ENCODE measurements around the gene ZBTB3. TPM values are rescaled to one million over a fixed set of nuclear protein-coding genes. Genes with fewer than 3 reads are reported as not detected.

ZBTB3 gene
- total and polyA plus RNA-seq, 9 of the 15 experiments (the other 6 are each of a cell fraction or from before 2014, with no cell fraction given): 1.9 to 10.0 (median 4.9) TPM

DNA sequence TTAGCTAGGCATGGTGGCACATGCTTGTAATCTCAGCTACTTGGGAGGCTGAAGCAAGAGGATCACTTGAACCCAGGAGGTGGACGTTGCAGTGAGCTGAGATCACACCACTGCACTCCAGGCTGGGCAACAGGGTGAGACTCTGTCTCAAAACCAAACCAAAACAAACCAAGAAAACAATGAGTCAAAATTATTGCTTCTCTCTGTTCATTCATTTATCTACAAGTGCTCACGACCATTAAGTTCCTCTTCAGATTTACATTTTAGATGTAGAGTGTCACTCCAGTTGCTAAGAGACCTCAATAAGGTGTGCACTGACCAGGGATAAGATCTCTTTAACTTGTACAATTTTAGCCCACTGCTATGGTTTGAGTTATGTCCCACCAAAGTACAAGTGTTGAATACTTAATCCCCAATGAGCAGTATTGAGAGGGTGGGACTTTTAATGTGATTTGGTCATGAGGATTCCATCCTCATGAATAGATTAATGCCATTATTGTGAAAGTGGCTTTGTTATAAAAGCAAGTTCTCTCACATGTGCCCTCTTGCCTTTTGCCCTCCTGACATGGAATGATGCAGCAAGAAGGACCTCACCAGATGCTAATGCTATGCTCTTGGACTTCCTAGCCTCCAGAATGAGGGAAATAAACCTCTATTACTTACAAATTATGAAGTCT, 34.5 kb downstream of the ZBTB3 start:
- WGBS (ENCODE audit: insufficient coverage, low coverage, missing lambda C conversion rate): 71% methylated on average over 2 of the region's 2 CpGs

More for the DNA sequence above, 34.5 kb downstream of the ZBTB3 start:
- in situ Hi-C loops (cut with MboI): no loop called here
- TF ChIP-seq TAF7 (tag; IDR thresholded peaks at IDR 0.05) (no peak), BCOR (IDR thresholded peaks at IDR 0.05) (no peak), ZNF197 (CRISPR knock-in tag; IDR thresholded peaks at IDR 0.05; ENCODE audit: low read depth) (no peak), RBM17 (IDR thresholded peaks at IDR 0.05; ENCODE audit: borderline replicate concordance, low read depth, low read length) (no peak), FIP1L1 (IDR thresholded peaks at IDR 0.05; ENCODE audit: low read depth, low read length, poor library complexity, severe bottlenecking) (no peak), ZFX (CRISPR knock-in tag; IDR thresholded peaks at IDR 0.05) (no peak)
- TF ChIP-seq, protein P1, sequence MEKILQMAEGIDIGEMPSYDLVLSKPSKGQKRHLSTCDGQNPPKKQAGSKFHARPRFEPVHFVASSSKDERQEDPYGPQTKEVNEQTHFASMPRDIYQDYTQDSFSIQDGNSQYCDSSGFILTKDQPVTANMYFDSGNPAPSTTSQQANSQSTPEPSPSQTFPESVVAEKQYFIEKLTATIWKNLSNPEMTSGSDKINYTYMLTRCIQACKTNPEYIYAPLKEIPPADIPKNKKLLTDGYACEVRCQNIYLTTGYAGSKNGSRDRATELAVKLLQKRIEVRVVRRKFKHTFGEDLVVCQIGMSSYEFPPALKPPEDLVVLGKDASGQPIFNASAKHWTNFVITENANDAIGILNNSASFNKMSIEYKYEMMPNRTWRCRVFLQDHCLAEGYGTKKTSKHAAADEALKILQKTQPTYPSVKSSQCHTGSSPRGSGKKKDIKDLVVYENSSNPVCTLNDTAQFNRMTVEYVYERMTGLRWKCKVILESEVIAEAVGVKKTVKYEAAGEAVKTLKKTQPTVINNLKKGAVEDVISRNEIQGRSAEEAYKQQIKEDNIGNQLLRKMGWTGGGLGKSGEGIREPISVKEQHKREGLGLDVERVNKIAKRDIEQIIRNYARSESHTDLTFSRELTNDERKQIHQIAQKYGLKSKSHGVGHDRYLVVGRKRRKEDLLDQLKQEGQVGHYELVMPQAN (IDR thresholded peaks at IDR 0.05; ENCODE audit: borderline replicate concordance): no peak
- TF ChIP-seq, protein P2, sequence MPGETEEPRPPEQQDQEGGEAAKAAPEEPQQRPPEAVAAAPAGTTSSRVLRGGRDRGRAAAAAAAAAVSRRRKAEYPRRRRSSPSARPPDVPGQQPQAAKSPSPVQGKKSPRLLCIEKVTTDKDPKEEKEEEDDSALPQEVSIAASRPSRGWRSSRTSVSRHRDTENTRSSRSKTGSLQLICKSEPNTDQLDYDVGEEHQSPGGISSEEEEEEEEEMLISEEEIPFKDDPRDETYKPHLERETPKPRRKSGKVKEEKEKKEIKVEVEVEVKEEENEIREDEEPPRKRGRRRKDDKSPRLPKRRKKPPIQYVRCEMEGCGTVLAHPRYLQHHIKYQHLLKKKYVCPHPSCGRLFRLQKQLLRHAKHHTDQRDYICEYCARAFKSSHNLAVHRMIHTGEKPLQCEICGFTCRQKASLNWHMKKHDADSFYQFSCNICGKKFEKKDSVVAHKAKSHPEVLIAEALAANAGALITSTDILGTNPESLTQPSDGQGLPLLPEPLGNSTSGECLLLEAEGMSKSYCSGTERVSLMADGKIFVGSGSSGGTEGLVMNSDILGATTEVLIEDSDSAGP (CRISPR knock-in tag; IDR thresholded peaks at IDR 0.05): no peak
- H3K79me2 ChIP-seq (ENCODE audit: control insufficient read depth, insufficient read depth, low read length): peaks cover 55% of the 10 kb centered on the region
- no peak overlapping the region for H3K4me2 ChIP-seq (ENCODE audit: insufficient read depth, low read length)
- no peak overlapping the region for H3K4me3 ChIP-seq
- no peak for DNase-seq (ENCODE audit: extremely low read depth in 1 of 4, low spot score in 3 of 4)
- H2AFZ ChIP-seq (ENCODE audit: low read depth, low read length): no peak overlapping the region
- no peaks in the 10 kb centered on the region for H4K20me1 ChIP-seq (replicated peaks; ENCODE audit: control insufficient read depth, insufficient read depth, low read length)
- no TSS peak for BruUV-seq (replicated peaks)
- H3K9ac ChIP-seq (ENCODE audit: insufficient read depth in 1 of 2, low read depth in 2 of 2, low read length in 2 of 2): no peak overlapping the region
- no peaks in the 10 kb centered on the region for H3K27me3 ChIP-seq (ENCODE audit: control insufficient read depth in 2 of 2, insufficient read depth in 2 of 2, low read length in 2 of 2)
- H3K36me3 ChIP-seq (ENCODE audit: control insufficient read depth, insufficient read depth, low read length): peaks cover 99% of the 10 kb centered on the region
- peaks cover 3 to 8% of the 10 kb centered on the region in 2 experiments; a peak in 3 of 5 replicates for H3K4me1 ChIP-seq (replicated peaks in 1 of 2; ENCODE audit: control insufficient read depth in 2 of 2, insufficient read depth in 2 of 2, low read length in 2 of 2)
- no peak for FAIRE-seq
- no peak for ATAC-seq
- no peaks in the 10 kb centered on the region for H3K9me3 ChIP-seq (replicated peaks; ENCODE audit: control insufficient read depth, insufficient read depth, low read depth, low read length)
- CTCF ChIA-PET (ENCODE audit: low intra/inter-chr PET ratio): no interaction called here
- no peak overlapping the region for H3K27ac ChIP-seq (ENCODE audit: extremely low read depth, low read depth, low read length)
- intact Hi-C loops (cut with micrococcal nuclease): no loop called here
- no peaks in the 10 kb centered on the region for H3K9me1 ChIP-seq (ENCODE audit: control insufficient read depth, insufficient read depth, low read length)
- POLR2A ChIA-PET: interaction anchor here (0.6 to 5.9 kb wide), 6 partner anchors 7 to 121 kb away, joined by 3 to 29 read pairs (median 3); partner anchors contain the start of genes BSCL2, GNG3 and HNRNPUL2

All from K562 (cell line).